GM23338 (cell line): ENCODE measurements around the gene ATP6V0A4. TPM values are rescaled to one million over a fixed set of nuclear protein-coding genes. Genes with fewer than 3 reads are reported as not detected.

Source experiments
- EZH2 ChIP-seq: fragments of 200-600 bp; sonication (generic); IDR thresholded peaks from one replicate; pipeline ENCODE4 v1.8.0; 2017; ENCODE audit warnings: antibody characterized with exemption, mild to moderate bottlenecking, low read depth; ENCODE audit not compliant: unreplicated experiment
- EZH2phosphoT487 ChIP-seq: fragments of 200-600 bp; sonication (generic); IDR thresholded peaks from one replicate; pipeline ENCODE4 v1.8.1; 2018; ENCODE audit warnings: antibody characterized with exemption; ENCODE audit not compliant: unreplicated experiment
- JUNB ChIP-seq: IDR thresholded peaks from one replicate; pipeline ENCODE4 v1.6.1; 2016; ENCODE audit warnings: antibody characterized with exemption; ENCODE audit not compliant: unreplicated experiment
- STAT1 ChIP-seq: IDR thresholded peaks from one replicate; pipeline ENCODE4 v1.6.1; 2016; ENCODE audit warnings: antibody characterized with exemption; ENCODE audit not compliant: unreplicated experiment
- ZNF331 ChIP-seq: fragments of 250-450 bp; sonication (Bioruptor Pico); IDR thresholded peaks from 2 replicates; pipeline ENCODE4 v1.5.0; 2020; ENCODE audit warnings: low read depth, mild to moderate bottlenecking, moderate library complexity
- polyA plus RNA-seq: library from polyadenylated mRNA; unstranded; fragments of >200 nt; fragmentation: Nextera tagmentation; extraction: Ambion mirVana; gene quantifications from 2 replicates; pipeline ENCODE4 v1.2.1, GENCODE V29; 2016
- total RNA-seq: library from RNA; depleted of rRNA; stranded (reverse); fragments of >200 nt; shearing (Covaris generic); gene quantifications from 2 replicates; pipeline ENCODE4 v1.2.3, GENCODE V29; 2014
- TF ChIP-seq, protein P1 (sequence below): fragments of 250-450 bp; sonication (Bioruptor Pico); IDR thresholded peaks from 2 replicates; pipeline ENCODE4 v1.5.0; 2020; ENCODE audit warnings: mild to moderate bottlenecking, moderate library complexity
- TF ChIP-seq, protein P2 (sequence below), 2 experiments: fragments of 200-600 bp in 1 of 2; sonication (generic) in 1 of 2; conservative IDR thresholded peaks; 2 replicates each; pipeline versions ENCODE4 v1.5.1 to v1.6.1; 2016 to 2017; ENCODE audit warnings: antibody characterized with exemption in 2 of 2, low read depth in 2 of 2, mild to moderate bottlenecking in 2 of 2, moderate library complexity in 1 of 2
- TF ChIP-seq, protein P3 (sequence below): IDR thresholded peaks from one replicate; pipeline ENCODE4 v1.6.1; 2018; ENCODE audit warnings: antibody characterized with exemption; ENCODE audit not compliant: unreplicated experiment

Gene ATP6V0A4
- total and polyA plus RNA-seq, 2 experiments from 2014 or later, result 0.10 to 1.3 TPM

DNA sequence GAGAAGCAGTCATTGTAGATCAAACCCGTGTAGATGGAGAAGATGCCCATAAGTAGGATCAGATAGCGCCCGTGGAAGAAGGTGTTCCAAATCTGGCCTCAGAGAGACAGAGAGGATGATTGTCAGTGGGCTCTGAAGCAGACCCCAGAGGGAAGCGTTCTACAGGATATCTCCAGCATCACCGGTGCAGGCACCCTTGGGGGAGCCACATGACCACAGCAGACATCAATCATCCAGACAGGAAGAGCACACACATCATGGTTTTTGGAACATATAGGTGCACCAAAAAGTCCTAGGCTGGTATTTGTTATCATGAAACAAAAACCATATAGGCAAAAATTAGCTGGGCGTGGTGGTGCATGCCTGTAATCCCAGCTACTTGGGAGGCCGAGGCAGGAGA, 52.8 kb downstream of the ATP6V0A4 start (continued):
- TF ChIP-seq, protein P1, sequence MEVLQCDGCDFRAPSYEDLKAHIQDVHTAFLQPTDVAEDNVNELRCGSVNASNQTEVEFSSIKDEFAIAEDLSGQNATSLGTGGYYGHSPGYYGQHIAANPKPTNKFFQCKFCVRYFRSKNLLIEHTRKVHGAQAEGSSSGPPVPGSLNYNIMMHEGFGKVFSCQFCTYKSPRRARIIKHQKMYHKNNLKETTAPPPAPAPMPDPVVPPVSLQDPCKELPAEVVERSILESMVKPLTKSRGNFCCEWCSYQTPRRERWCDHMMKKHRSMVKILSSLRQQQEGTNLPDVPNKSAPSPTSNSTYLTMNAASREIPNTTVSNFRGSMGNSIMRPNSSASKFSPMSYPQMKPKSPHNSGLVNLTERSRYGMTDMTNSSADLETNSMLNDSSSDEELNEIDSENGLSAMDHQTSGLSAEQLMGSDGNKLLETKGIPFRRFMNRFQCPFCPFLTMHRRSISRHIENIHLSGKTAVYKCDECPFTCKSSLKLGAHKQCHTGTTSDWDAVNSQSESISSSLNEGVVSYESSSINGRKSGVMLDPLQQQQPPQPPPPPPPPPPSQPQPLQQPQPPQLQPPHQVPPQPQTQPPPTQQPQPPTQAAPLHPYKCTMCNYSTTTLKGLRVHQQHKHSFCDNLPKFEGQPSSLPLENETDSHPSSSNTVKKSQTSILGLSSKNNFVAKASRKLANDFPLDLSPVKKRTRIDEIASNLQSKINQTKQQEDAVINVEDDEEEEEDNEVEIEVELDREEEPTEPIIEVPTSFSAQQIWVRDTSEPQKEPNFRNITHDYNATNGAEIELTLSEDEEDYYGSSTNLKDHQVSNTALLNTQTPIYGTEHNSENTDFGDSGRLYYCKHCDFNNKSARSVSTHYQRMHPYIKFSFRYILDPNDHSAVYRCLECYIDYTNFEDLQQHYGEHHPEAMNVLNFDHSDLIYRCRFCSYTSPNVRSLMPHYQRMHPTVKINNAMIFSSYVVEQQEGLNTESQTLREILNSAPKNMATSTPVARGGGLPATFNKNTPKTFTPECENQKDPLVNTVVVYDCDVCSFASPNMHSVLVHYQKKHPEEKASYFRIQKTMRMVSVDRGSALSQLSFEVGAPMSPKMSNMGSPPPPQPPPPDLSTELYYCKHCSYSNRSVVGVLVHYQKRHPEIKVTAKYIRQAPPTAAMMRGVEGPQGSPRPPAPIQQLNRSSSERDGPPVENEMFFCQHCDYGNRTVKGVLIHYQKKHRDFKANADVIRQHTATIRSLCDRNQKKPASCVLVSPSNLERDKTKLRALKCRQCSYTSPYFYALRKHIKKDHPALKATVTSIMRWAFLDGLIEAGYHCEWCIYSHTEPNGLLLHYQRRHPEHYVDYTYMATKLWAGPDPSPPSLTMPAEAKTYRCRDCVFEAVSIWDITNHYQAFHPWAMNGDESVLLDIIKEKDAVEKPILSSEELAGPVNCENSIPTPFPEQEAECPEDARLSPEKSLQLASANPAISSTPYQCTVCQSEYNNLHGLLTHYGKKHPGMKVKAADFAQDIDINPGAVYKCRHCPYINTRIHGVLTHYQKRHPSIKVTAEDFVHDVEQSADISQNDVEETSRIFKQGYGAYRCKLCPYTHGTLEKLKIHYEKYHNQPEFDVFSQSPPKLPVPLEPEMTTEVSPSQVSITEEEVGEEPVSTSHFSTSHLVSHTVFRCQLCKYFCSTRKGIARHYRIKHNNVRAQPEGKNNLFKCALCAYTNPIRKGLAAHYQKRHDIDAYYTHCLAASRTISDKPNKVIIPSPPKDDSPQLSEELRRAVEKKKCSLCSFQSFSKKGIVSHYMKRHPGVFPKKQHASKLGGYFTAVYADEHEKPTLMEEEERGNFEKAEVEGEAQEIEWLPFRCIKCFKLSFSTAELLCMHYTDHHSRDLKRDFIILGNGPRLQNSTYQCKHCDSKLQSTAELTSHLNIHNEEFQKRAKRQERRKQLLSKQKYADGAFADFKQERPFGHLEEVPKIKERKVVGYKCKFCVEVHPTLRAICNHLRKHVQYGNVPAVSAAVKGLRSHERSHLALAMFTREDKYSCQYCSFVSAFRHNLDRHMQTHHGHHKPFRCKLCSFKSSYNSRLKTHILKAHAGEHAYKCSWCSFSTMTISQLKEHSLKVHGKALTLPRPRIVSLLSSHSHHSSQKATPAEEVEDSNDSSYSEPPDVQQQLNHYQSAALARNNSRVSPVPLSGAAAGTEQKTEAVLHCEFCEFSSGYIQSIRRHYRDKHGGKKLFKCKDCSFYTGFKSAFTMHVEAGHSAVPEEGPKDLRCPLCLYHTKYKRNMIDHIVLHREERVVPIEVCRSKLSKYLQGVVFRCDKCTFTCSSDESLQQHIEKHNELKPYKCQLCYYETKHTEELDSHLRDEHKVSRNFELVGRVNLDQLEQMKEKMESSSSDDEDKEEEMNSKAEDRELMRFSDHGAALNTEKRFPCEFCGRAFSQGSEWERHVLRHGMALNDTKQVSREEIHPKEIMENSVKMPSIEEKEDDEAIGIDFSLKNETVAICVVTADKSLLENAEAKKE, result no peak
- TF ChIP-seq, protein P2, sequence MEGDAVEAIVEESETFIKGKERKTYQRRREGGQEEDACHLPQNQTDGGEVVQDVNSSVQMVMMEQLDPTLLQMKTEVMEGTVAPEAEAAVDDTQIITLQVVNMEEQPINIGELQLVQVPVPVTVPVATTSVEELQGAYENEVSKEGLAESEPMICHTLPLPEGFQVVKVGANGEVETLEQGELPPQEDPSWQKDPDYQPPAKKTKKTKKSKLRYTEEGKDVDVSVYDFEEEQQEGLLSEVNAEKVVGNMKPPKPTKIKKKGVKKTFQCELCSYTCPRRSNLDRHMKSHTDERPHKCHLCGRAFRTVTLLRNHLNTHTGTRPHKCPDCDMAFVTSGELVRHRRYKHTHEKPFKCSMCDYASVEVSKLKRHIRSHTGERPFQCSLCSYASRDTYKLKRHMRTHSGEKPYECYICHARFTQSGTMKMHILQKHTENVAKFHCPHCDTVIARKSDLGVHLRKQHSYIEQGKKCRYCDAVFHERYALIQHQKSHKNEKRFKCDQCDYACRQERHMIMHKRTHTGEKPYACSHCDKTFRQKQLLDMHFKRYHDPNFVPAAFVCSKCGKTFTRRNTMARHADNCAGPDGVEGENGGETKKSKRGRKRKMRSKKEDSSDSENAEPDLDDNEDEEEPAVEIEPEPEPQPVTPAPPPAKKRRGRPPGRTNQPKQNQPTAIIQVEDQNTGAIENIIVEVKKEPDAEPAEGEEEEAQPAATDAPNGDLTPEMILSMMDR (conservative IDR thresholded peaks at IDR 0.05; ENCODE audit: low read depth in 2 of 2), result no peak
- no peak for TF ChIP-seq ZNF331 (CRISPR knock-in tag)
- no peak for TF ChIP-seq JUNB
- TF ChIP-seq, protein P3, sequence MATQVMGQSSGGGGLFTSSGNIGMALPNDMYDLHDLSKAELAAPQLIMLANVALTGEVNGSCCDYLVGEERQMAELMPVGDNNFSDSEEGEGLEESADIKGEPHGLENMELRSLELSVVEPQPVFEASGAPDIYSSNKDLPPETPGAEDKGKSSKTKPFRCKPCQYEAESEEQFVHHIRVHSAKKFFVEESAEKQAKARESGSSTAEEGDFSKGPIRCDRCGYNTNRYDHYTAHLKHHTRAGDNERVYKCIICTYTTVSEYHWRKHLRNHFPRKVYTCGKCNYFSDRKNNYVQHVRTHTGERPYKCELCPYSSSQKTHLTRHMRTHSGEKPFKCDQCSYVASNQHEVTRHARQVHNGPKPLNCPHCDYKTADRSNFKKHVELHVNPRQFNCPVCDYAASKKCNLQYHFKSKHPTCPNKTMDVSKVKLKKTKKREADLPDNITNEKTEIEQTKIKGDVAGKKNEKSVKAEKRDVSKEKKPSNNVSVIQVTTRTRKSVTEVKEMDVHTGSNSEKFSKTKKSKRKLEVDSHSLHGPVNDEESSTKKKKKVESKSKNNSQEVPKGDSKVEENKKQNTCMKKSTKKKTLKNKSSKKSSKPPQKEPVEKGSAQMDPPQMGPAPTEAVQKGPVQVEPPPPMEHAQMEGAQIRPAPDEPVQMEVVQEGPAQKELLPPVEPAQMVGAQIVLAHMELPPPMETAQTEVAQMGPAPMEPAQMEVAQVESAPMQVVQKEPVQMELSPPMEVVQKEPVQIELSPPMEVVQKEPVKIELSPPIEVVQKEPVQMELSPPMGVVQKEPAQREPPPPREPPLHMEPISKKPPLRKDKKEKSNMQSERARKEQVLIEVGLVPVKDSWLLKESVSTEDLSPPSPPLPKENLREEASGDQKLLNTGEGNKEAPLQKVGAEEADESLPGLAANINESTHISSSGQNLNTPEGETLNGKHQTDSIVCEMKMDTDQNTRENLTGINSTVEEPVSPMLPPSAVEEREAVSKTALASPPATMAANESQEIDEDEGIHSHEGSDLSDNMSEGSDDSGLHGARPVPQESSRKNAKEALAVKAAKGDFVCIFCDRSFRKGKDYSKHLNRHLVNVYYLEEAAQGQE, result no peak
- TF ChIP-seq EZH2, result no peak
- TF ChIP-seq STAT1, result no peak
- no peak for TF ChIP-seq EZH2phosphoT487
